Thyroid gland (tissue), 4 donors: ENCODE results near the gene DNAH1. TPM values are rescaled to one million over a fixed set of nuclear protein-coding genes. Genes with fewer than 3 reads are reported as not detected.

Experiments used
- DNase-seq, 2 donors: peaks; one replicate each; pipeline ENCODE4 v3.0.0-alpha.2; 2019
- H3K27ac ChIP-seq, 3 donors: fragments of 200-600 bp; sonication (generic); 1 replicate in 2 of 3; 2 replicates in 1 of 3; pipeline ENCODE4 v1.5.1; 2016 to 2019; ENCODE audit warnings: mild to moderate bottlenecking in 1 of 3, moderate library complexity in 1 of 3
- H3K27me3 ChIP-seq: fragments of 200-600 bp; sonication (generic); one replicate; pipeline ENCODE4 v1.5.1; 2019
- H3K36me3 ChIP-seq, 2 donors: fragments of 200-600 bp; sonication (generic); one replicate each; pipeline ENCODE4 v1.5.1; 2016 to 2019
- H3K4me1 ChIP-seq, 2 donors: fragments of 200-600 bp; sonication (generic); one replicate each; pipeline ENCODE4 v1.5.1; 2017 to 2019
- H3K4me3 ChIP-seq, 3 donors: fragments of 200-600 bp; sonication (generic); replicated peaks in 1 of 3; 1 replicate in 2 of 3; 2 replicates in 1 of 3; pipeline ENCODE4 v1.5.1; 2016; ENCODE audit warnings: mild to moderate bottlenecking in 1 of 3
- H3K9me3 ChIP-seq: fragments of 200-600 bp; sonication (generic); one replicate; pipeline ENCODE4 v1.5.1; 2017
- POLR2A ChIP-seq, 2 donors: fragments of 450-650 bp; IDR thresholded peaks; one replicate each; pipeline ENCODE4 v1.6.1; 2017; ENCODE audit warnings: antibody characterized with exemption in 2 of 2, mild to moderate bottlenecking in 2 of 2, moderate library complexity in 1 of 2
- WGBS, 2 donors: methylation state at CpG; one replicate each; pipeline ENCODE4 v1.1.5; 2017; 5-methylcytosine and 5-hydroxymethylcytosine counted together
- intact Hi-C: fragments of 100-400 bp; cut with DNase I; formaldehyde crosslinking; loops from one replicate; pipeline ENCODE4 v1.15.1; 2023
- total RNA-seq, 4 donors: library from RNA; depleted of rRNA; stranded (reverse); fragments of >200 nt; gene quantifications; one replicate each; pipeline ENCODE4 v1.2.3, GENCODE V29; 2016
- TF ChIP-seq, protein P1 (sequence below), 6 experiments: fragments of 200-600 bp in 3 of 6; fragments of 450-650 bp in 3 of 6; sonication (generic) in 3 of 6; IDR thresholded peaks; one replicate each; pipeline ENCODE4 v1.5.1; 2016 to 2019; ENCODE audit warnings: antibody characterized with exemption in 6 of 6, mild to moderate bottlenecking in 2 of 6, inconsistent platforms in 1 of 6, moderate library complexity in 1 of 6

DNAH1 gene
- total RNA-seq, 4 donors from 2014 or later, result 4.6 to 14.2 (median 7.5) TPM

DNA sequence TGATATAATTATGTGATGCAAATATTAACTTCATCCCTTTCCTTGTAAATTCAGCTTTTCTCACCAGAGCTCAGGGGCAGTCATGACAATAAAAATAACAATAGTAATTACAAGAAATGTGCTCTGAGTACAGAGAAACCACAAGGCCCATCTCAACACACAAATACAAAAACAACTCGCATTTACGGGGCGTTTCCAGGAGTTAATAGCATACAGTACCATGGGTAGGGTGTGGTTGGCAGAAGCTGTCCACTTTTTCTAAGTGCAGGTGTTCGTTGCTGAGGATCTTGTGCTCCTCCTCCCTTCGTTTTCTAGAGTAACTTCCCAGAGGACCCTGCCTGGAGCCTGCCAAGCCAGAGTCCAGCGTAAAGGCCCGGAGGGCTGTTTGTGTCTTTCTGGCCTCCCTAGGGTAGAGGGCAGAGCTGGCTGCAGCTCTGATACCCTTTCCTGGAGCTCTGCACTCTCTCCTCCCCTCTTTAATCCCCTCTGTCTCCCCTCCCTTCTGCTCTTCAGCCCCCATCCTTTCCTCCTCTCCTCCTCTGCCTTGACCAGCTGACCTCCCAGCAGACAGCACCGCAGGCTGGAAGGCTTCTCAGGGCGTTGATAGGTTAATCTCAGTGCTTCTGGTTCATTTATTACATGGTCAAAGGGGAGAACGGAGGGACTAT is 117.3 kb downstream of the DNAH1 start:
- peak overlapping the region in 1 of 3 donors; percentile 11 for H3K27ac ChIP-seq
- peaks cover 7 to 23% of the 10 kb centered on the region in 2 donors for H3K4me1 ChIP-seq
- H3K27me3 ChIP-seq, result no peaks in the 10 kb centered on the region
- H3K9me3 ChIP-seq, result no peaks in the 10 kb centered on the region
- TF ChIP-seq, protein P1, sequence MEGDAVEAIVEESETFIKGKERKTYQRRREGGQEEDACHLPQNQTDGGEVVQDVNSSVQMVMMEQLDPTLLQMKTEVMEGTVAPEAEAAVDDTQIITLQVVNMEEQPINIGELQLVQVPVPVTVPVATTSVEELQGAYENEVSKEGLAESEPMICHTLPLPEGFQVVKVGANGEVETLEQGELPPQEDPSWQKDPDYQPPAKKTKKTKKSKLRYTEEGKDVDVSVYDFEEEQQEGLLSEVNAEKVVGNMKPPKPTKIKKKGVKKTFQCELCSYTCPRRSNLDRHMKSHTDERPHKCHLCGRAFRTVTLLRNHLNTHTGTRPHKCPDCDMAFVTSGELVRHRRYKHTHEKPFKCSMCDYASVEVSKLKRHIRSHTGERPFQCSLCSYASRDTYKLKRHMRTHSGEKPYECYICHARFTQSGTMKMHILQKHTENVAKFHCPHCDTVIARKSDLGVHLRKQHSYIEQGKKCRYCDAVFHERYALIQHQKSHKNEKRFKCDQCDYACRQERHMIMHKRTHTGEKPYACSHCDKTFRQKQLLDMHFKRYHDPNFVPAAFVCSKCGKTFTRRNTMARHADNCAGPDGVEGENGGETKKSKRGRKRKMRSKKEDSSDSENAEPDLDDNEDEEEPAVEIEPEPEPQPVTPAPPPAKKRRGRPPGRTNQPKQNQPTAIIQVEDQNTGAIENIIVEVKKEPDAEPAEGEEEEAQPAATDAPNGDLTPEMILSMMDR (IDR thresholded peaks at IDR 0.05), result no peak
- no peak for TF ChIP-seq POLR2A (IDR thresholded peaks at IDR 0.05)
- no peak for DNase-seq
- H3K36me3 ChIP-seq, result no peaks in the 10 kb centered on the region
- intact Hi-C loops, result no loop called here
- H3K4me3 ChIP-seq, result no peak overlapping the region
- 74 to 77% methylated on average over 10 of the region's 10 CpGs for WGBS, 2 donors

DNA sequence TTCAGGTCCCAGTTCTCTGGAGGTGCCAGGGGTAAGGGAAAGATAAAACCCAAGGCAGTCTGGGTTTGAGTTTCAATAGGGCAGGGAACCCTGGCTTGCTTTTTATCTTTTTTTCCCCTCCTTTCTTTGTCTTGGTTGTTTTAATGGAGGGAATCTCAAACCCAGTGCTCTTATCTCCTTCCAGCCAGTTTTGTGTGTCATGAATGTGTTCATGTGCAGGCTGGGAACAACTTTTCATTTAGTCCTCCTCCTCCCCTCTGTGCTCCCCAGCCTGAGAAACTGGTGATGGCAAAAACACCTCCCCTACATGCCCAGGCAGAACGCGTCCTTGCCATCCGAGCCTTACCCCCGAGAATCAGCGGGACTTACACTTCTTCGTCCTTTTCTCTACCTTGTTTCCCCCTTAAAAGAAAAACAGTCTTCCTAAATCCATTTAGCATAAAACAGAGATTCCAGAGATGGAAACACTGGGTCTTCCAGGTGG is 117.9 kb downstream of the DNAH1 start:
- H3K4me1 ChIP-seq, result peaks cover 7 to 23% of the 10 kb centered on the region in 2 donors
- WGBS, 2 donors, result 95 to 97% methylated on average over 6 of the region's 6 CpGs
- TF ChIP-seq POLR2A (IDR thresholded peaks at IDR 0.05), result no peak
- TF ChIP-seq, protein P1 (IDR thresholded peaks at IDR 0.05), result no peak
- H3K9me3 ChIP-seq, result no peaks in the 10 kb centered on the region
- intact Hi-C loops, result no loop called here
- H3K4me3 ChIP-seq, result no peak overlapping the region
- no peak for DNase-seq
- H3K27me3 ChIP-seq, result no peaks in the 10 kb centered on the region
- no peaks in the 10 kb centered on the region for H3K36me3 ChIP-seq
- H3K27ac ChIP-seq, result no peak overlapping the region

DNA sequence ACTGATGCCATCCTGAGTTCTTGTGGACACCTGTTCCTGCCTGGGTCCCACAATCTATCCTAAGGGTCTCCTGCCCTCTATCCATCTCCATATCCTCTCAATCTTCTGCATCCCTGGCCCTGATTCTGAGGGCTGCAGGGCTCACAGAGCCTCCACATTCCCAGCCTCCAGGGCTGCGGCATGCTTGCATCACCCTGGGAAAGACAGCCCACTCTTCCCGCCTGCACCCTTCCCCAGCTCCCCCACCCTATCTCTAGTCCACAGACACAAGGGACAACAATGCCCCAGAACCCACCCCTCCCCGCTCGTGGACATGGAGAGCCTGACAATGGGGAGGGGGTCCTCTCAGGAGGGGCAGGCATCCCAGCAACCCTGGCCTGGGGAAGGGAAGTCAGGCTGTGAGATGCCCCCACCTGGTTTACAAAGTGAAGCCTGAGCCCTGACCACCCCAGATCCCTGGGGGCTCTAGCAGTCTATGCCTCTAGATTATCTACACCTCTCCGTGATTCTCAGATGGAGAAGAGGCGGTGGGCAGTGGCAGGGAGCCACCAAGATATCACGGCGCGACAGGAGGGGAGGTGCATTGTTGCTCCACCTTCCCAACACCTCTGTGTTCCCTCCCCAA is 118.5 kb downstream of the DNAH1 start:
- H3K9me3 ChIP-seq, result no peaks in the 10 kb centered on the region
- no peak for DNase-seq
- WGBS, 2 donors, result 82 to 93% methylated on average over 4 to 9 of the region's 9 CpGs
- no peak overlapping the region for H3K4me3 ChIP-seq
- H3K27ac ChIP-seq, result no peak overlapping the region
- H3K27me3 ChIP-seq, result no peaks in the 10 kb centered on the region
- no peaks in the 10 kb centered on the region for H3K36me3 ChIP-seq
- intact Hi-C loops, result no loop called here
- TF ChIP-seq POLR2A (IDR thresholded peaks at IDR 0.05), result no peak
- H3K4me1 ChIP-seq, result peaks cover 7 to 23% of the 10 kb centered on the region in 2 donors

DNA sequence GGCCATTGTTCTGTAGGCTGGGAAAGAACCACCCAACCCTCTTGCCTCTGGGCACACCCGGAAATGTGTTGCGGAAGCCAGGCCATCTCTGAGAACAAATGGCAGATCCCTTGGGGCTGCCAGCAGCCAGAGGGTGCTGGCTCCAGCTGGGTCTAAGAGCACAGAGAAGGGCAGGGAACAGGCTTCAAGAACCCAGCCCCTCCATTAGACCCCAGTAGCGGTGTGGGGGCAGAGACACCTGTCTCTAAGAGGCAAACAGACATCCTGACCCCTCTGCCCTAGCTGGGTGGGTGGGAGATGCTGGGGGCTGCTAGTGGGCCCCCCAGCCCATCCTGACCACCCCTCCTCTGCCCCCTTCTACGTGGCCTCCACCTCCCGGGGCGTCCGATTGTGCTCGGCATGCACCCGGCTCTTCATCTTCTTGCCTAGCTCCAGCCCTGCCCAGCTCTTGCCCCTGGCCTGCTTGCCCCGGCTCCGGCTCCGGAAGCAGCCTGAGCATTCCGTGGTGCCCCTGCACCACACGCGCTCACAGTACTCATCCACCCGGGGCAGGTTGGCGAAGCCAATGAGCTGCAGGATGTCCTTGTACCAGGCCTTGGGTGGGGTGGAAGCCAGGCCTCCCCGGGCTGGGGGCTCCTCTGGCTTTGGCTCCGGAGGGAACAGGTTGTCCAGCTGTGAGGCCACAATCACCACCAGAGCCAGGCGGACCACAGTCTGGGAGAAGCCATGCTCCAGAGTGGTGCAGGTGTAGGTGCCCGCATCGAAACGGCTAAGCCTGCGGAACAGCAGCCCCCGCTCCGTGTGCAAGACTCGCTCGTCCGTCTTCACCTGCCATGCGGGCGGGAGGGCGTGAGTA is 119.4 kb downstream of the DNAH1 start:
- Histone ChIP-seq H3K4me3 (no peak overlapping the region), H3K36me3 (no peaks in the 10 kb centered on the region), H3K27me3 (no peaks in the 10 kb centered on the region), H3K9me3 (no peaks in the 10 kb centered on the region), H3K4me1 (peaks cover 7 to 23% of the 10 kb centered on the region in 2 donors), H3K27ac (no peak overlapping the region)
- 93 to 97% methylated on average over 16 to 28 of the region's 32 CpGs for whole genome bisulfite sequencing, 2 donors
- TF ChIP-seq, protein P1 (IDR thresholded peaks at IDR 0.05), result no peak
- no peak for TF ChIP-seq POLR2A (IDR thresholded peaks at IDR 0.05)
- no peak for DNase-seq
- intact Hi-C loops, result no loop called here

DNA sequence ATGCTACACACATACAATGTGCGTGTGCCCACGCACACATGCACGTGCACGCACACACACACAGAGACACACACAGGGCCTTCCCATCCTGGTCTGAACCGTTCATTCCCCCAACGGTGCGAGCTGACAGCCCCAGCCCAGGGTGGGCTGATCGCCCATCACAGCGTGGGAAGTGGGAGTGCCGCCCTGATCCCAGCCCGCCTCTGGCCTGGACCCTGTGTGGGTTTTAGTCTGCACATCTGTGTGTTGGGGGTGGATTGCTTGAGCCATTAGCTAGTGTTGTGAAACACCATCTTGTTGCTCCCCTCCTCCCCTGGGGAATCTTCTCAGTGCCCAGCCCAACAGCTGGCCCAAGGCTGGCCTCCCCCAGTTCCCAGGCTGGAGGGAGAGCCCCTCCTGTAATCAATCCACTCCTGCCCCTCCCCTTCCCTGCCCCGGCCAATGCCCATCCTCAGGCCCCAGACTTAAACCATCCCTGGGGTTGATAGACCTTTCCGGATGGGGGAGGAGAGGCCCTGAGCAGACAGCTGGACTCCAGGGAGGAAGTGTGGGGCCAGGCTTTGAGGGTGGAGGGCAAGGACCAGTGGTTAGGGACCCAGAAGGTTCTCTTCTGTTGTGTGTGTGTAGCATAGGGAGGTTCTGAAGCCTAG is 120.5 kb downstream of the DNAH1 start:
- no peaks in the 10 kb centered on the region for H3K36me3 ChIP-seq
- H3K27me3 ChIP-seq, result no peaks in the 10 kb centered on the region
- no peak for DNase-seq
- no peak overlapping the region for H3K27ac ChIP-seq
- H3K4me1 ChIP-seq, result peaks cover 7 to 23% of the 10 kb centered on the region in 2 donors
- H3K4me3 ChIP-seq, result no peak overlapping the region
- intact Hi-C loops, result no loop called here
- H3K9me3 ChIP-seq, result no peaks in the 10 kb centered on the region
- TF ChIP-seq, protein P1 (IDR thresholded peaks at IDR 0.05), result no peak
- no peak for TF ChIP-seq POLR2A (IDR thresholded peaks at IDR 0.05)
- 93 to 96% methylated on average over 12 to 13 of the region's 13 CpGs for WGBS, 2 donors
